CD14-positive monocyte (primary cell): ENCODE measurements around the gene CRADD. TPM values are rescaled to one million over a fixed set of nuclear protein-coding genes. Genes with fewer than 3 reads are reported as not detected.

Experiments used
- DNase-seq, 3 donors: peaks; one replicate each; pipeline ENCODE4 v3.0.0-alpha.2; 2011 to 2022
- H2AFZ ChIP-seq: 2 replicates; pipeline ENCODE4 v1.6.0; 2012; ENCODE audit warnings: mild to moderate bottlenecking, low read depth, low read length, inconsistent platforms; ENCODE audit not compliant: insufficient read depth, poor library complexity, severe bottlenecking
- H3K27ac ChIP-seq, 2 donors: 1 replicate in 1 of 2; 2 replicates in 1 of 2; pipeline ENCODE4 v1.5.1; 2012 to 2013; ENCODE audit warnings: low read length in 2 of 2, control low read depth in 1 of 2, inconsistent platforms in 1 of 2, low read depth in 1 of 2, mild to moderate bottlenecking in 1 of 2
- H3K27me3 ChIP-seq, 2 donors: one replicate each; pipeline versions ENCODE4 v1.6.0 to v1.6.1; 2011 to 2013; ENCODE audit warnings: low read length in 2 of 2; ENCODE audit not compliant: control insufficient read depth in 2 of 2, insufficient read depth in 2 of 2
- H3K36me3 ChIP-seq, 2 donors: replicated peaks in 1 of 2; 1 replicate in 1 of 2; 2 replicates in 1 of 2; pipeline versions ENCODE4 v1.5.1 to v1.6.1; 2012 to 2013; ENCODE audit warnings: low read length in 2 of 2, control low read depth in 1 of 2, inconsistent platforms in 1 of 2, mild to moderate bottlenecking in 1 of 2; ENCODE audit not compliant: insufficient read depth in 2 of 2, control insufficient read depth in 1 of 2
- H3K4me1 ChIP-seq, 2 donors: 1 replicate in 1 of 2; 2 replicates in 1 of 2; pipeline versions ENCODE4 v1.5.1 to v1.6.1; 2012 to 2013; ENCODE audit warnings: low read length in 2 of 2, control low read depth in 1 of 2, inconsistent platforms in 1 of 2, mild to moderate bottlenecking in 1 of 2, moderate library complexity in 1 of 2; ENCODE audit not compliant: insufficient read depth in 2 of 2, control insufficient read depth in 1 of 2
- H3K4me2 ChIP-seq: replicated peaks from 2 replicates; pipeline ENCODE3; 2012; ENCODE audit warnings: low read length, moderate library complexity, mild to moderate bottlenecking; ENCODE audit not compliant: poor library complexity, severe bottlenecking; ENCODE audit errors: extremely low read depth
- H3K4me3 ChIP-seq, 3 experiments: fragments of 200-600 bp in 1 of 3; sonication (generic) in 1 of 3; replicated peaks in 1 of 3; 1 replicate in 2 of 3; 2 replicates in 1 of 3; pipeline ENCODE4 v1.5.1; 2011 to 2013; ENCODE audit warnings: low read length in 3 of 3, mild to moderate bottlenecking in 3 of 3, control low read depth in 2 of 3, low read depth in 2 of 3, inconsistent platforms in 1 of 3, moderate library complexity in 1 of 3
- H3K79me2 ChIP-seq: 2 replicates; pipeline ENCODE4 v1.6.0; 2012; ENCODE audit warnings: mild to moderate bottlenecking, control low read depth, inconsistent platforms, low read length, moderate library complexity; ENCODE audit not compliant: insufficient read depth
- H3K9ac ChIP-seq: 2 replicates; pipeline ENCODE4 v1.6.0; 2017; ENCODE audit warnings: low read length, mild to moderate bottlenecking; ENCODE audit not compliant: insufficient read depth, poor library complexity, severe bottlenecking
- H3K9me3 ChIP-seq, 2 donors: replicated peaks in 1 of 2; 1 replicate in 1 of 2; 2 replicates in 1 of 2; pipeline versions ENCODE4 v1.5.1 to v1.6.1; 2012 to 2013; ENCODE audit warnings: low read length in 2 of 2, control low read depth in 1 of 2; ENCODE audit not compliant: control insufficient read depth in 1 of 2, insufficient read depth in 1 of 2
- H4K20me1 ChIP-seq: 2 replicates; pipeline ENCODE4 v1.6.0; 2012; ENCODE audit warnings: mild to moderate bottlenecking, low read length, control low read depth, moderate library complexity; ENCODE audit not compliant: insufficient read depth
- H3K27ac Mint-ChIP-seq, 7 donors: one replicate each; pipeline ENCODE4 v1.8.0; 2020; ENCODE audit warnings: mild to moderate bottlenecking in 7 of 7, mixed read lengths in 7 of 7, moderate library complexity in 6 of 7, inconsistent platforms in 2 of 7
- H3K27me3 Mint-ChIP-seq, 3 donors: one replicate each; pipeline ENCODE4 v1.8.0; 2021 to 2022; ENCODE audit warnings: low read depth in 3 of 3, mild to moderate bottlenecking in 3 of 3, mixed read lengths in 3 of 3, moderate library complexity in 3 of 3, inconsistent platforms in 1 of 3
- H3K36me3 Mint-ChIP-seq, 2 donors: one replicate each; pipeline ENCODE4 v1.8.0; 2020; ENCODE audit warnings: mixed read lengths in 2 of 2, inconsistent platforms in 1 of 2, mild to moderate bottlenecking in 1 of 2
- H3K4me1 Mint-ChIP-seq: one replicate; pipeline ENCODE4 v1.8.0; 2020; ENCODE audit warnings: mild to moderate bottlenecking, mixed read lengths
- H3K4me3 Mint-ChIP-seq, 2 donors: one replicate each; pipeline ENCODE4 v1.8.0; 2020; ENCODE audit warnings: mild to moderate bottlenecking in 2 of 2, mixed read lengths in 2 of 2, moderate library complexity in 1 of 2
- H3K9me3 Mint-ChIP-seq, 7 donors: one replicate each; pipeline ENCODE4 v1.8.0; 2020 to 2022; ENCODE audit warnings: mixed read lengths in 7 of 7, mild to moderate bottlenecking in 6 of 7, moderate library complexity in 6 of 7, inconsistent platforms in 2 of 7
- WGBS: methylation state at CpG from one replicate; pipeline ENCODE4 v1.1.5; 2013; ENCODE audit warnings: missing lambda C conversion rate; ENCODE audit not compliant: insufficient coverage; 5-methylcytosine and 5-hydroxymethylcytosine counted together
- intact Hi-C, 2 donors: fragments of 100-400 bp; cut with micrococcal nuclease; formaldehyde crosslinking; loops; one replicate each; pipeline versions ENCODE4 v1.15.0 to v1.15.1; 2023
- polyA plus RNA-seq, 3 donors: library from polyadenylated mRNA; depleted of rRNA in 1 of 3; unstranded in 2 of 3; stranded (reverse) in 1 of 3; fragments of 300-500 nt in 2 of 3; fragments of >200 nt in 1 of 3; fragmentation: Illumina TruSeq in 2 of 3; gene quantifications; 1 replicate in 2 of 3; 2 replicates in 1 of 3; pipeline ENCODE4 v1.2.3, GENCODE V29; 2012 to 2021
- TF ChIP-seq, protein P1 (sequence below): fragments of 200-600 bp; IDR thresholded peaks from one replicate; pipeline ENCODE4 v1.8.0; 2022; ENCODE audit warnings: antibody characterized with exemption, mild to moderate bottlenecking

The CRADD gene
- polyA plus RNA-seq, 3 donors = 5.6 to 12.2 (median 11.2) TPM

DNA sequence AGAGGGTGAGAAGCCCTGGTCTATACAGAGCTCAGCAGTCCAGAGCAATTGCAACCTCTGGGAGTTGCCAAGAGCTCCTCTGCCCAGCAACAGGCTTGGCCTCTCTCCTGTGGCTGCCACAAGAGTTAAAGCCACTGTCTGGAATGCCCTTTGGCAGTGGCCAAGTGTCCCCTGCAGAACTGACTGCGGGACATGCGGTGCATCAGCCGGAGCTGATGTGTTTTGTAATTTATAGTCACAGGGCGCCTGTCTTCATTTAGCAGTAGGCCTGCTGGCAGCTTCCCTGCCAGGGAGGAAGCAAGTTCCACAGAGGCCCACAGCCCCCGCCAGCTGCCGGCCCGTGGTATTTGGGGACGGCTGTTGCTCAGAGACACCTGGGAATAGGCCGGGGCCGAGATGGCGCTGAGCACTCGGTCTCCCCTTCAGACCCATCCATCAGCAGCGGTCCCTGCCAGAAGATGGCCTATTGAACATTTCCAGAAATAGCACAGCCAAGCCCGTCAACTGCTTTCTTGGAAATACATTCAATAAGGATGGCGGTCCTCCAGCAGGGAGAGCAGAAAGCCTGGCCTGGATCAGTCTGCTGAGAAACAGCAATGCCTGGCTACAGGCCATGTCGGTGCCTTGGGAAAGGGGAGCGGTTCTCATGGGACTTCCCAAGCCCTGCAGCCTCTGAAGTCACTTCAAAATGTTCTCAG lies 217.4 kb downstream of the CRADD start:
- intact Hi-C loops = no loop called here
- no peaks in the 10 kb centered on the region for H3K36me3 ChIP-seq
- no peak overlapping the region for H3K4me2 ChIP-seq
- Mint-ChIP-seq H3K27ac (no peak overlapping the region), H3K9me3 (no peaks in the 10 kb centered on the region), H3K4me1 (peaks cover 24% of the 10 kb centered on the region), H3K27me3 (peaks cover 0 to 5% (median 2%) of the 10 kb centered on the region in 3 donors), H3K36me3 (no peaks in the 10 kb centered on the region), H3K4me3 (peak overlapping the region in 1 of 2 donors; percentile 48)
- peak overlapping the region; percentile 22 for H3K9ac ChIP-seq
- H3K79me2 ChIP-seq = no peaks in the 10 kb centered on the region
- TF ChIP-seq, protein P1, sequence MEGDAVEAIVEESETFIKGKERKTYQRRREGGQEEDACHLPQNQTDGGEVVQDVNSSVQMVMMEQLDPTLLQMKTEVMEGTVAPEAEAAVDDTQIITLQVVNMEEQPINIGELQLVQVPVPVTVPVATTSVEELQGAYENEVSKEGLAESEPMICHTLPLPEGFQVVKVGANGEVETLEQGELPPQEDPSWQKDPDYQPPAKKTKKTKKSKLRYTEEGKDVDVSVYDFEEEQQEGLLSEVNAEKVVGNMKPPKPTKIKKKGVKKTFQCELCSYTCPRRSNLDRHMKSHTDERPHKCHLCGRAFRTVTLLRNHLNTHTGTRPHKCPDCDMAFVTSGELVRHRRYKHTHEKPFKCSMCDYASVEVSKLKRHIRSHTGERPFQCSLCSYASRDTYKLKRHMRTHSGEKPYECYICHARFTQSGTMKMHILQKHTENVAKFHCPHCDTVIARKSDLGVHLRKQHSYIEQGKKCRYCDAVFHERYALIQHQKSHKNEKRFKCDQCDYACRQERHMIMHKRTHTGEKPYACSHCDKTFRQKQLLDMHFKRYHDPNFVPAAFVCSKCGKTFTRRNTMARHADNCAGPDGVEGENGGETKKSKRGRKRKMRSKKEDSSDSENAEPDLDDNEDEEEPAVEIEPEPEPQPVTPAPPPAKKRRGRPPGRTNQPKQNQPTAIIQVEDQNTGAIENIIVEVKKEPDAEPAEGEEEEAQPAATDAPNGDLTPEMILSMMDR = no peak
- peak in 1 of 3 donors; percentile 7 for DNase-seq
- no peaks in the 10 kb centered on the region for H3K27me3 ChIP-seq
- no peak overlapping the region for H3K4me3 ChIP-seq
- no peaks in the 10 kb centered on the region for H4K20me1 ChIP-seq
- no peak overlapping the region for H3K27ac ChIP-seq
- peaks cover 10 to 14% of the 10 kb centered on the region in 2 donors for H3K4me1 ChIP-seq
- WGBS = 20% methylated on average over 15 of the region's 17 CpGs
- H3K9me3 ChIP-seq = no peaks in the 10 kb centered on the region
- peak overlapping the region; percentile 59 for H2AFZ ChIP-seq

DNA sequence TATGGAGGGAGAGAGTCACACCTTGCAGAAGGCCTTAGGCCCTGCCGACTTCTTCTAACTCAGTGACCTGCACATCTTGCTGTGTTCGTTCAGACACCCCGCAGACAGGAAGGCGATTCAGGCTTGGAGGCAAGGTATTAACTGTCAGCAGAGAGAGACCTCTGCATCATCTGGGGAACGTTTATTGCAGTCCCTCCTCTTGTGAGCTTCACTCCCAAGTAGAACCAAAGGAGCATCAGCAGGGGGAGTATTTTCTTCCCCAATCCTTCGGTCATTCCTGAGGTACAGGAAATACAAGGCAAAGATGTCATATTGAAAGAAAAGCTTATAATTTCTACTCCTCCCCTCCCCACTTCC lies 217.9 kb downstream of the CRADD start:
- Histone ChIP-seq H3K9me3 (no peaks in the 10 kb centered on the region), H3K4me1 (peaks cover 5 to 8% of the 10 kb centered on the region in 2 donors), H3K79me2 (no peaks in the 10 kb centered on the region), H3K36me3 (no peaks in the 10 kb centered on the region), H4K20me1 (no peaks in the 10 kb centered on the region), H3K27me3 (no peaks in the 10 kb centered on the region), H3K4me3 (no peak overlapping the region), H3K9ac (no peak overlapping the region), H3K4me2 (no peak overlapping the region), H3K27ac (no peak overlapping the region), H2AFZ (peak overlapping the region; percentile 59)
- intact Hi-C loops = no loop called here
- TF ChIP-seq, protein P1 = no peak
- Mint-ChIP-seq H3K36me3 (no peaks in the 10 kb centered on the region), H3K4me1 (peaks cover 18% of the 10 kb centered on the region), H3K4me3 (no peak overlapping the region), H3K27ac (peak overlapping the region in 1 of 7 donors; percentile 62), H3K9me3 (no peaks in the 10 kb centered on the region), H3K27me3 (peaks cover 0 to 5% (median 2%) of the 10 kb centered on the region in 3 donors)
- DNase-seq = no peak
- 42% methylated on average over 4 of the region's 6 CpGs for WGBS
